Ramos (cell line): Measurements from ENCODE around the gene DOCK9.

Experiments used
- in situ Hi-C: fragments of 300-500 bp; cut with MboI; formaldehyde crosslinking; loops from one replicate; pipeline ENCODE4 v1.14.3; 2022; ENCODE audit warnings: low sequenced_read_pairs; ENCODE audit not compliant: unreplicated experiment

The DOCK9 gene

GRCh38 chr13:98809345-98809777 lies 168.5 kb downstream of the DOCK9 start:
- in situ Hi-C loops, result no loop called here

- in situ Hi-C loops, result no loop called here
Measured at GRCh38 chr13:98807774-98808173, 170.1 kb downstream of the DOCK9 start.

DNA sequence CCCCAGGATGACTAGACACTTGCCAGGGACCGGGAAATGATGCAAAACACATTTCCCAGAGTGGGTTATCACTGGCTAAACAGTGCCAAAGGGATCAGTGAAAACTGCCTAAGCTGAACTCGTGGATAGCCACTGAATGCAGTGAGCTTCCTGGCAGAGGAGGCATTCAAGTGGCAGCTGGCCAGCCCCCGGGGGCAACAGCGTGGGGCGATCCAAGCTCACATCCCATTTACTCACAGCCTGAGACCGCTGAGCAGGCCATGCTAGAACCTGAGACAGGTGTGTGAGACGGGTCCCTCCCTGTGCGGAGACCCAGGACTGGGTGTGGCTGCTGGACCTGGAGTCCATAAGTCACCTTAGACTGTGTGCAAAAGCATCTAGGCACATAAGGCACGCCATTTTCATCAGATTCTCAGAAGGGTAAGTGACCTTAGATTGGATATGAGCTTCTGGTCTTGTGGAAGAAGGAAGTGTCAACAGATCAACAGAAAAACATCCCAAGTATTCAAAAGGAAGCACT lies 173.5 kb downstream of the DOCK9 start:
- in situ Hi-C loops, result no loop called here

- in situ Hi-C loops, result no loop called here
Measured at GRCh38 chr13:98803921-98804320, 173.9 kb downstream of the DOCK9 start.

DNA sequence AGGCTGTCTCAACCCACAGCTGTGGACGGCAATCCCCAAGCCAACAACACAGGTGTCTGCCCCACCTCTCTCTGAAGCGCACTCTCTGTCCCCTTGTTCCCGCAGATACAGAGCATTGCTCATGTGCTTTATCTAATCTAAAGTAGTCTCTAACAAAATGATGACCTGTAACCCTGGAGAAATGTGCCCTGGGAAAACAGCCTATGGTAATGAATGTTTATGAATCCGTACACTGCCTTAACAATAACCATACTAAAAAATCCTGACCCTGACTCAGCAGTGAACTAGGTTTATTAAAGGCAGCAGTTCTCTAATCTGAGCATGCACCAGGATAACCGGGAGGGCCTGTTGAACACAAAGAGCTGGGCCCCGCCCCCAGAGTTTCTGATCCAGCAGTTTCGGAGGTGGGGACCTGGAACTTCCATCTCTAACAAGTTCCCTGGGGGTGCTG lies 174.7 kb downstream of the DOCK9 start:
- in situ Hi-C loops, result no loop called here

DNA sequence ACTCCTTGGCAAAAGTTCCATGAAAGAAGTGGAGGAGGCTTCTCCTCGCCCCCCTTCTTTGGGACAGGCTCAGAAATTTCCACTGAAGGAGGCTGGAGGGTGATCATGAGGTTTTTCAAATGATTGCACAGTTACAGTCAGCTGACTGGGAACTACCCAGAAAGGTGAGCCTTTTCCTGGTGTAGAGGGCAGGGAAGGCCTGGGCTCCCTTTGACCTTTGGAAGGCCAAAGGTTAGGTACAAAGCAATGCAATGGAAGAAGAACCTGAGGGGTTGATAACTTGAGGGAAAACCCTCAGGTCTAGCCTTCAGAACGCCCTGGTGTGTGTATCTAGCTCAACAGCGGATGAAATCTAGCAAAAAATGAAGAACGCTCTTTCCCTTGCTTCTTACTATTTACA lies 175.3 kb downstream of the DOCK9 start:
- in situ Hi-C loops, result no loop called here

DNA sequence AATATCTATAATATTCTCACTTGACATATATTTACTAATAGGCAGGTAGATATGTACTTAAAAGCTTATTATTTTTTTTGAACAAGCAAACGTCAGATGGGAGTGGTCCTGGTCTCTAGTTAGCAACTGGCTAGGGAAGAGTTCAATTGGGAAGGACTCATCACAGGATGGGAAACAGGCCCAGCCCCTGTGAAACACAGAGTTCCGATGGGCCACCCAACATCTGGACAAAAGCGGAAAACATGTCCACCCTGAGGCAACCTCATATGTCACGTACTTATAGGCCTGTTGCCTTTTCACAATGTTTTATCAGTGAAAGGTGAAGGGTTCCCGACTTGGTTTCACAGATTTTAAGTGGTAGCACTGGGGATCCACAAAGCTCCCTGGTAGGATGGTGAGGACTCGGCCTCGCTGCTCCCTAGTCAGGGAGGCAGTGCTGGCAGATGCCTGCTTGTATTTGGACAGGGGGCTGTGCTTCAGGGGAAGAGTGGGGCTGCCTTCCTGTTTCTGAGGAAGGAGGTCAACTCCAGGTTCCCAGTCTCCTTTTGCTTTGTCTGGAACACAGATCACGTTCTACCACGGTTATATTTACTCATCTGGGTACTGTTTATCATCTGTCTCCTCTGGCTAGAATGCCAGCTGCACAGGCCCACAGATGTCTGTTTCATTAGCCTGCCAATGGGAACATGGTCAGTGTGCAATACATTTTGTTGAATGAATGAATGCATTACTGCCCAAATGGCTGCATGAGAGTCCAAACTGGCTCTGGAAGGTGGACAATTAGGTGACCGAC lies 176.0 kb downstream of the DOCK9 start:
- in situ Hi-C loops, result no loop called here

DNA sequence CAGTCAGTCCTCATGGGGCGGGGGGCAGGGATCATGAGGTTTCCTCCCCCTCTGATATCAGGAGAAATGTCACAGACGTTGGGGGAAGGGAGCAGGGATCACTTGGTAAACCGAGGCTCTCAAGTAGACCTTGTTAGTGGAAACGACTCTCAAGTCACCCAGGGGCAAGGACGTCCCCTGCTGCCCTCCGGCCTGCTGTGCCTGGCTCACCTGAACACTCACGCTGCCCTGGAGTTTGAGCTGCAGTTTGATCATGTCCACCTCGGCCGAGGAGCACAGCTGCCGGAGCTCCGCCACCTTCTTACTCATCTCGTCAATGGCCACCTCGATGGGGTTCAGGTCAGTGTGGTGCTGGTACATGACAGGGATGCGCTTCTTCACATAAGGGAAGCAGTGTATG lies 177.8 kb downstream of the DOCK9 start:
- in situ Hi-C loops, result no loop called here

DNA sequence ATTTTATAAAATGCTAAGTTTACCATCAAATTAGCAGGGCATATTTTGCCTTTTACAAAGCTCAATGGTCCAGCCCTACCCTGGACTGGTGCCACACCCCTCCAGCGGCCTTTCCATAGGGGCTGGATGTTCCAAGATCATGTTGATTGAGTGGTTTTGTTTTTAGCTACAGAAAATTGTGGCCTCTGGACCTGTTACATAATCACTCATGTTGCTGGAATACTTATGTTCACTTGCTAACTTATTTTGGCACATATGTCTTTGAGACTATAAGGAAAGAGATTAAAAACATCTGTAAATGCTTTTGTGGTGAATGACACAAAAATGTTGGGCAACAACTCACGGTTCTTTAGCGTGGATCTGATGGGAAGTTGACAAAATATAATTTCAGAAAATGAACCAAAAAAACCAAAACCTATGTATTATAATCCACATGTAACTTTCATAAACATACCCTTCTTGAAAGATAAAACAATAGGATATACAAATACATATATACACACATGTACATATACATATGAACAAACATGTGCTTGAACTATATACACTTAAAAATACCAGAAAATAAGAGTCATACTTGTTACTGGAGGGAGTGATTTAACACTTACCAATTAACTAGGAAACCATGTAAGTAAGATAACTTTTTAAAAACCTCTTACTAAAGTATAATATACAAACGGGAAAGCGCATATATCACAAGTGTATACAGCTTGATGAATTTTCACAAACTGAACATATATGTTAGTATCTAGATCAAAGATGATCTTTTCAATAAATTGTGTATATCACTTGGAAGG lies 178.8 kb downstream of the DOCK9 start:
- in situ Hi-C loops, result no loop called here

- in situ Hi-C loops, result no loop called here
Measured at GRCh38 chr13:98797456-98797855, 180.4 kb downstream of the DOCK9 start.

GRCh38 chr13:98796798-98797197 lies 181.1 kb downstream of the DOCK9 start:
- in situ Hi-C loops, result no loop called here

GRCh38 chr13:98796191-98796590 lies 181.7 kb downstream of the DOCK9 start:
- in situ Hi-C loops, result no loop called here

DNA sequence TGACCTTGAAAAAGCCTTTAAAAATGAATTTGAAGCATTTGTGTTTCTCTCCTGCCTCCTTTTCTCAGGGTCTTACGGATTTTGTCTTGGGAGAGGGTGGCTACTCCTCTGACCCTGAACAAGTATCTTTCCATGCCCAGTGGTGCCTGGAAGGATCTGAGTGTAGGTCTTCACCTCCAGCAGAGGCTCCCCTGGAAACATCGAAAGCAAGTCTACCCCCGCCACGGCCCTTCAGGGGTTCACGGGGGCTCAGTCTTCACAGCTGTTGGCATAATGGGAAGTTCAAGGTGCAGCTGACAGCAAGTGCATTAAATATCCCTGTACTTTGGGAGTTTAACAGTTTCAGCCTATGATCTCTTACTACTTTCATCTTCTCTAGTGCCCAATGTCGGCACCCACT lies 182.6 kb downstream of the DOCK9 start:
- in situ Hi-C loops, result no loop called here

DNA sequence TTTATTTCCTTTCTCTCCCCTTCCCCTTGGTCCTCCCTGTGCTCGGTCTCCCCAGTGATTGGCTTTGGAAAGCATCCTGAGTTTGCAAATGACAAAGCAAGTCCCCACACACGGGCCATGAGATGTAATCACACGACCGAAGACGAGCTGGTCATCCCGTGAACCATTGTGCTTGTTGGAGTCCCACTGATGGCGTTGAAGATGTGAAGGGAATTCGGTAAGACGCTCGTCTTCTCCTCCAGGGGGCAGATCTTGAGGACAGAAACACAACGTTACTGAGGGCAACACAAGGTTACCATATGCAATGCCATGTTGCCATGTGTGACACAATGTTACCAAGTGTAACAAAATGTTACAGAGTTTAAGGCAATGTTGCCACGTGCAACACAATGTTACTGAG lies 183.4 kb downstream of the DOCK9 start:
- in situ Hi-C loops, result no loop called here

GRCh38 chr13:98792785-98793495 lies 184.9 kb downstream of the DOCK9 start:
- in situ Hi-C loops, result no loop called here

GRCh38 chr13:98792321-98792720 lies 185.5 kb downstream of the DOCK9 start:
- in situ Hi-C loops, result no loop called here

DNA sequence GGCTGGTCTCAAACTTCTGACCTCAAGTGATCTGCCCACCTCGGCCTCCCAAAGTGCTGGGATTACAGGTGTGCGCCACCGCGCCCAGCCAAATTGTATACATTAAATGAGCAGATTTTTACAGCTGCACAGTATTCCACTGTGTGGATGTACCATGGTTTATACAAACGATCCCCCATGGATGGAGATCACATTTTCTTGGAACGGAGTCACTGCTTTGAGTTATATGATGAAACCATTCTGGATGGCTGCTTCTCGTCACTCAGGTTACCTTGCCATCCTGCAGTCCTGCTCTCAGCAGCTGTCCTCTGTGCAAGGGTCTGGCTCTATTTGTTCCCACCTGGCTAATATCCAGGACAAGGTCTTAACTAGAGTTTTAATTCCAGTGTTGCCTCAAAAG lies 186.3 kb downstream of the DOCK9 start:
- in situ Hi-C loops, result no loop called here

GRCh38 chr13:98787996-98788395 lies 189.9 kb downstream of the DOCK9 start:
- in situ Hi-C loops, result no loop called here

GRCh38 chr13:98787173-98787572 lies 190.7 kb downstream of the DOCK9 start:
- in situ Hi-C loops, result no loop called here

- in situ Hi-C loops, result no loop called here
Measured at GRCh38 chr13:98786023-98786422, 191.8 kb downstream of the DOCK9 start.

DNA sequence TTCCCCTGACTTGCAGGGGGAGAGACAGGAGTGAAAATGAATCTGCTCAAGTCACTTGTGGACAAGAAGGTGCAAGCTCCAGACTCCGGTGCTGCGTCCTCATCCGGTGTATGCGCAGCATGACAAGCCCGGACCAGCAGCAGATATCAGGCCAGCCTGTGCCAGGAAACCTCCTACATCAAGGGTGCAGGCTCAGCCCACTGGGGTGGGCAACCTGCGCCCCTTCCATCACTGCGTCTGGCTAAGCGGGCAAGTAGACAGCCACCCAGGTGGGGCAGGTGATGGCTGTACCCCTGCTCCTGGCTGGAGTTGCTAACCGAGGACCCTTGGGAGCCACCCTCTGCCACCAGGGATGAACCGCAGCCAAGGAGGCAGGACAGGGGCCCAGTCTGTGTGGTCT lies 192.5 kb downstream of the DOCK9 start:
- in situ Hi-C loops, result no loop called here
